Effector memory CD8-positive, alpha-beta T cell (primary cell): ENCODE data around the gene UBE2O.

Experiments used
- ATAC-seq: fragments of 150-1000 bp; cut with Tn5 transposase; replicated peaks from 2 replicates; pipeline ENCODE4 v1.10.0; 2021; ENCODE audit warnings: mild to moderate bottlenecking, moderate library complexity
- DNase-seq, 3 experiments: peaks; one replicate each; pipeline ENCODE4 v3.0.0; 2021
- H3K27ac Mint-ChIP-seq, 2 donors: one replicate each; pipeline ENCODE4 v1.8.0; 2022; ENCODE audit warnings: mild to moderate bottlenecking in 2 of 2, mixed read lengths in 2 of 2, moderate library complexity in 2 of 2
- H3K27me3 Mint-ChIP-seq, 2 donors: one replicate each; pipeline ENCODE4 v1.8.0; 2022; ENCODE audit warnings: mixed read lengths in 2 of 2
- H3K36me3 Mint-ChIP-seq: one replicate; pipeline ENCODE4 v1.8.0; 2022; ENCODE audit warnings: mild to moderate bottlenecking, moderate library complexity, mixed read lengths; ENCODE audit not compliant: insufficient read depth
- H3K4me1 Mint-ChIP-seq, 2 donors: one replicate each; pipeline ENCODE4 v1.8.0; 2022; ENCODE audit warnings: low read depth in 2 of 2, mixed read lengths in 2 of 2
- H3K4me3 Mint-ChIP-seq, 2 donors: one replicate each; pipeline ENCODE4 v1.8.0; 2022; ENCODE audit warnings: mild to moderate bottlenecking in 2 of 2, mixed read lengths in 2 of 2, moderate library complexity in 2 of 2
- H3K9me3 Mint-ChIP-seq, 2 donors: one replicate each; pipeline ENCODE4 v1.8.0; 2022; ENCODE audit warnings: mixed read lengths in 2 of 2

UBE2O gene

DNA sequence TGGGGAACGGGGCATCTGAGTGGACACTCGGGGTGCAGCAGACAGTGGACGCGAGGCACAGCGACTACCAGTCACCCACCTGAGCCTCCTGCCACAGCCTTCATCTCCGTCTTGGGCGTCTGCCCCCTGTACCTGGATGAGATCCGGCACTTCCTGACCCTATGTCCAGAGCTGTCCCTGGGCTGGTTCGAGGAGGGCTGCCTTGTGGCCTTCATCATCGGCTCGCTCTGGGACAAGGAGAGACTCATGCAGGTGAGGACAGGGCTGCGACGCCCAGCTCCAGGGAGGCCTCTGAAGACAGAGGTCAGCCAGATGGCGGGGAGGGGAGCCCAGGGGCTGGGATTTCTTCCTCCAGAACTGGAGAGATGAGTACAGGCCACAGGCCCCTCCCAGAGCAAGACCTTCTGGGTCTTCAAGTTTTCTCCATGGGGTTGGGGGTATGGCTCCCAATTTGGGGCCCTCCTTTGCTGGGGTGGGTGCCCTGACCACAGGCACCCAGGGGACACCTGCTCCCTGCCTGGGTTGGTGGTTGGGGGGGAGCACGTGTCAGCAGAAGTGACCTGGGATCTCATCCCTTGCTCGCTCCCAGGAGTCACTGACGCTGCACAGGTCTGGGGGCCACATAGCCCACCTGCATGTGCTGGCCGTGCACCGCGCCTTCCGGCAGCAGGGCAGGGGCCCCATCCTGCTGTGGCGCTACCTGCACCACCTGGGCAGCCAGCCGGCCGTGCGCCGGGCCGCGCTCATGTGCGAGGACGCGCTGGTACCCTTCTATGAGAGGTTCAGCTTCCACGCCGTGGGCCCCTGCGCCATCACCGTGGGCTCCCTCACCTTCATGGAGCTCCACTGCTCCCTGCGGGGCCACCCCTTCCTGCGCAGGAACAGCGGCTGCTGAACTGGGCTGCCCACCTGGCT is 16.4 kb upstream of the UBE2O start:
- Mint-ChIP-seq H3K36me3 (peaks cover 18% of the 10 kb centered on the region), H3K9me3 (no peaks in the 10 kb centered on the region), H3K27me3 (no peaks in the 10 kb centered on the region), H3K27ac (peak overlapping the region in 1 of 2 donors; percentile 53), H3K4me3 (no peak overlapping the region), H3K4me1 (peaks cover 7 to 13% of the 10 kb centered on the region in 2 donors)
- DNase-seq: no peak
- ATAC-seq: no peak

DNA sequence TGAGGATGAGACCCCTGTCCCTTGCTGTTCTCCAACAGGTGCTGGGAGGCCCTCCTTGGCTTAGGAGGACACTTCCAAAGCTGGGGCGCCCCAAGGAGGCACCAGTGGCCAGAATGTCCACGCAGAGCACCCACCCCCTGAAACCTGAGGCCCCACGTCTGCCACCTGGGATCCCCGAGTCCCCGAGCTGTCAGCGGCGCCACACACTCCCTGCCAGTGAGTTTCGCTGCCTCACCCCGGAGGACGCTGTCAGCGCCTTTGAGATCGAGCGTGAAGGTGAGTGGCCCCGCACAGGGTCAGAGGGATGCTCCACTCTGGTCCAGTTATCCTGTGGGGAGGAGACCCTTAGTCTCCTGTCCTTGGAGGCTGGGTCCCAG is 15.7 kb upstream of the UBE2O start:
- Mint-ChIP-seq H3K27me3 (no peaks in the 10 kb centered on the region), H3K36me3 (peaks cover 15% of the 10 kb centered on the region), H3K4me1 (peaks cover 7 to 13% of the 10 kb centered on the region in 2 donors), H3K27ac (peak overlapping the region in 1 of 2 donors; percentile 35), H3K4me3 (no peak overlapping the region), H3K9me3 (no peaks in the 10 kb centered on the region)
- no peak for ATAC-seq
- DNase-seq: no peak

DNA sequence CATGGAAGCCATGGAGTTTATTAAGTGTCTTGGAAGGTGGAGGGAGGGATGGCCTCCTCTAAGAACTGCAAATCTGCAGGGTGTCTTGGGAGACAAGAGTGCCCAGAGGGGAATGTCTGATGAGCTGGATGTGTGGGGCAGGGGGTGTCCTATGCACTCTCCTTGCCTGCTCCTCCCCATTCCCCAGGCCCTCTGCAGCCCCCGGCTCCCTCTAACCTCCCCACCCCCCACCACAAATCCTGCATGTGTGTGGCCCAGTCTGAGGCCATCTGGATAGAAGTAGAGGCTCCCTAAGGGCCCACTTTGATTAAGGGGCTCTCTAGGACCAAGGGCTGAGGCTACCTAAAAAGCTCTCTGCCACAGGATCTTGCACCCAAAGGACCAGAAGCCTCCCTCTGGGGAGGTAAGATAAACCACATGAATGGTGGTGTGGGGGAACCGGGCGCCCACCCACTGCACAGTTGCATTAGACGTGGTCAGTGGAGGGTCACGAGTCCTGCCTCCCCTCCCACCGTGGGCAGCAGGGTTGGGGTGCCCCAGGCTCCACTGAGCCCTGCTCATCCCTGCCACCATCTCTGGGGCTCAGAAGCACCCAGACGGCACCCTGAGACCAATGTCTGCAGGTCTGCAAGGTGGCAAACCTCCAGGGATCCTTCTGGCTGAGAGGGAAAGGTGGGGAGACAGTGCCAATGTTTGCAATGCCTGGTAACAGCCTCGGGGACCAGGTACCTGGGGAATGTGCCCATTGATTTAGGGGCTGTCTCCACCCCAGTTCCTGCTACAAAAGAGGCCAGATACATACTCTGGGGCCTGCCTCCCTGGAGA is 15.1 kb upstream of the UBE2O start:
- DNase-seq: no peak
- Mint-ChIP-seq H3K4me3 (no peak overlapping the region), H3K27me3 (no peaks in the 10 kb centered on the region), H3K36me3 (peaks cover 11% of the 10 kb centered on the region), H3K27ac (peak overlapping the region in 1 of 2 donors; percentile 35), H3K9me3 (no peaks in the 10 kb centered on the region), H3K4me1 (peaks cover 7 to 10% of the 10 kb centered on the region in 2 donors)
- ATAC-seq: no peak

DNA sequence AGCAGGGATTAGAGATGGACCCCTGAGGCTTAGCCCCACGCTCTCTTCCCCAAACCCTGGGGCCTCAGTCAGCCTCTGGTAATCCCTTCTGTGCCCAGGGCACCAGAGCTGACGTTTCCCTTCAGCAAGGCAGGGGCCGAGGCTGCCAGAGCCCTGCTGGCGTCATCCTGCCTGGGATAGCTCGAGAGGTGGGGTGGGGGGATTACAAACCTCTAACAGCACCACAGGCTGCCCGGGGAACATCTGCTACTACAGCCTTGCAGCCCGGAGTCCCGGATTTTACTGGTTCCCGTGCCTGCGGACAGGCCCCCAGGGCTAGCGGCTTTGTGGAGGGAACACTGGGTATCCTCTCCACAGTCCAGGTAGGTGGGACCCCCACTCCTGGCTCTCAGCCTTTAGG is 14.4 kb upstream of the UBE2O start, which contains the start of gene AANAT:
TSS of gene AANAT (plus strand) at position 238 of the 400 bp plus-strand sequence. CDS start 1,144 bp downstream, outside the sequence.
- H3K9me3 Mint-ChIP-seq: no peaks in the 10 kb centered on the region
- ATAC-seq (no peak), DNase-seq (no peak)
- peak within 1 kb of the TSS in 1 of 2 donors; percentile 70 for H3K27ac Mint-ChIP-seq
- H3K4me3 Mint-ChIP-seq: no peak within 1 kb of the TSS
- peaks cover 0 to 2% of the 10 kb centered on the region in 2 donors for H3K27me3 Mint-ChIP-seq
- peaks cover 6% of the 10 kb centered on the region for H3K36me3 Mint-ChIP-seq
- peaks cover 7 to 9% of the 10 kb centered on the region in 2 donors for H3K4me1 Mint-ChIP-seq

DNA sequence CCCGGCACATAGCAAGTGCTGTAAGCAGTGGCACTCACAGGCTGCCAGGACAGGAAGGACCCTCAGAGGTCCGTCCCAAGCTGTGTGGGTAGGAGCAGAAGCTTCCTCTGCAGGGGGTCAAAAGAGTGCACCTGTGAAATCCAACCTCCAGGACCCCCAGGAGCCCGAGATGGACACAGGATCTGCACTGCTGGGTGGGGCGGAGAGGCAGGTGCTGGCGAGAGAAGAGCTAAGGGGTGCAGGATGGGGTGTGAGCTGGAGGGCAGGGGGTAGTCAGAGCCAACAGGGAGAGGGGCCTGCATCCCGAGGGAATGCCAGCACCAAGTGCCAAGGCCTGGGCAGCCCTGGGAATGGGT is 13.8 kb upstream of the UBE2O start:
- H3K4me3 Mint-ChIP-seq: no peak overlapping the region
- H3K4me1 Mint-ChIP-seq: peaks cover 7 to 9% of the 10 kb centered on the region in 2 donors
- peak overlapping the region in 1 of 2 donors; percentile 70 for H3K27ac Mint-ChIP-seq
- H3K27me3 Mint-ChIP-seq: peaks cover 0 to 8% of the 10 kb centered on the region in 2 donors
- no peak for DNase-seq
- ATAC-seq: no peak
- H3K36me3 Mint-ChIP-seq: peaks cover 6% of the 10 kb centered on the region
- no peaks in the 10 kb centered on the region for H3K9me3 Mint-ChIP-seq

DNA sequence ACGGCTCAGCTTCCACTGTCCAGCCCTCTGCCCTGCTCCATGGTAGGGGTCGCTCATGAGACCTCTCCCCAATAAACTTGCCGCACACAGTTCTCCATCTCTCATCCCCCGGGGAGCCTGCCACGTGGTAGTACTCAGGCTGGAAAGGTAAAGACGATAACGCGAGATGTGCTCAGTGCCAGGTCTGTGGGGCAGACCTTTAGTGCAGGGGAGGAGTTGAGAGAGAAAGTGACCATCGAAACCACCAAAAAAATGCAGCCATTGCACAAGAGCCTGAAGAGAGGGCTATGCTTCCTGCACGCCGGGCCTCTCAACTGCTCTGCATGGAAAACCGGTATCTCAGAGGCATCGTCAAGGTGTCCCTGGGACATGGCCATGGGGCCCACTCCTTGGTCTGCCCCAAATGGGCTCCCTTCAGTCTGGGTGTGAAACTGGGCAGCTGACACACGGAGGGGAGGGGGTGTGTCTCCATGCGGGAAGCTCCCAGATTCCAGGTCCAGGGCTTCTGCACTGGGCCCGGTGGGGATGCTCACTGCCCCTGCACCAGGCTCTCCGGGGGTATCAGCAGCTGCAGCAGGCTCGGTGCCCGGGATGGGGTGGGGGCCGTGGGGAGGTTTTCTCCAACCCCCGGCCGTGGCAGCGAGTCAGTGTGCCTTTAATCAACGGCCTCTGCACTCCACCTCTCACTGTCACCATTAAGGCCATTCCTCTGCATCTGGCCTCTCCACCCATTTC is 9.8 kb upstream of the UBE2O start:
- H3K4me1 Mint-ChIP-seq: peaks cover 5 to 7% of the 10 kb centered on the region in 2 donors
- DNase-seq (no peak), ATAC-seq (no peak)
- peaks cover 3% of the 10 kb centered on the region for H3K36me3 Mint-ChIP-seq
- H3K9me3 Mint-ChIP-seq: no peaks in the 10 kb centered on the region
- peaks cover 0 to 13% of the 10 kb centered on the region in 2 donors for H3K27me3 Mint-ChIP-seq
- H3K27ac Mint-ChIP-seq: no peak overlapping the region
- H3K4me3 Mint-ChIP-seq: no peak overlapping the region

DNA sequence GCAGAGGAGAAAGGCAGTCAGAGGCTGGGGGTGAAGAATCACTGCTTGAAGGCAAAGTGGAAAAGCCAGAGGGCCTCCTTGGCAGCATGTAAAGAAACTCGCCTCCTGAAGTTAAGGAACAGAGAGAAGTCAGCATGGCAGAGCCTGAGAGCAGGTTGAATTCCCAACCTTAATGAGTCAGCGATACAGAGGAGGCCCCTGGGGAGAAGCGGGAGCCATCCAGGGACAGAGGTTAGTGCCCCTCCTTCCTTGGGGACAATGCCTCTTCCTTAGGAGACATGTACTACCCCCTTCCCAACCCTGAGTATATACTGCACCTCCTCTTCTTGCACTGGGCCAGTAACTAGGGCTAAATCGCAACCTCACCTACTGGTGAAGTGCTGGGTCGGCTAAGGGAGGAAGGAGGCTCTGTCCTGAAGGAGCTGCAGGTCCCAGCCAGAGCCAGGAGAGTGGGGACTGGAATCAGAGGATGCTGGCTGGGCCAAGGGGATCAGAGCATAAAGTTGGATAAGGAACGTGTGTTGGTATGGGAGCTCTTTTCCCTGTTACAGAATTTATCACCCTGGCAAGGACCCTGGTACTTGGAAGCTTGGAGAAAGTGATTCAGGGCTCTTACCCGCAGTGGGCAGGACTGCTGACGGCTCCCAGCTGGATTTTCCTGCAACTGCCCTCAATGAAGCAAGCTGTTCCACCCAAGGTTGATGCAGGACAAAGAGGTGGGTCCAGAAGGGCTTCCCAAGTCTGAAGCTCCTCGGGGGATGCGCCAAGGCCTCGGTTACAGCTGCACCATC is 9.0 kb upstream of the UBE2O start:
- Mint-ChIP-seq H3K36me3 (peaks cover 3% of the 10 kb centered on the region), H3K27ac (no peak overlapping the region), H3K4me3 (no peak overlapping the region), H3K27me3 (peaks cover 0 to 13% of the 10 kb centered on the region in 2 donors), H3K4me1 (peaks cover 5 to 7% of the 10 kb centered on the region in 2 donors), H3K9me3 (no peaks in the 10 kb centered on the region)
- no peak for ATAC-seq
- no peak for DNase-seq

DNA sequence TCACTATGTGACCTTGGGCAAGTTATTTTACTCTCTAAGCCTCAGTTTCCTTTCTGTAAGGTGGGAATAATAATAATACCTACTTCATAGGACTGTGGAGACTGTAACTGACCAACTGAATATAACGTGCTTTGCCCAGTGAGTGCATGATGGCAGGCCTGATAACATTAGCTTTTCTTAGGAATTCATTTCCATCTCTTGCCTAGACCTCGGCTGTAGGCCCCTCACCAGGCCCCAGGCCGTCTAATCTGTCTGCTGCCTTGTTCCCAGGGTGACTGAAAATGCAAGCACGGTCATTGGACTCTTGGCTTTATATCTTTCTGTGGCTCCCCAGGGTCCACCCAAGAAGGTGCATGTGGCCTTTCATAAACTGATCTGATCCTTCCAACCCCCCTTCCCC is 6.7 kb upstream of the UBE2O start:
- H3K4me3 Mint-ChIP-seq: no peak overlapping the region
- peaks cover 0 to 13% of the 10 kb centered on the region in 2 donors for H3K27me3 Mint-ChIP-seq
- H3K4me1 Mint-ChIP-seq: no peaks in the 10 kb centered on the region
- no peak overlapping the region for H3K27ac Mint-ChIP-seq
- H3K36me3 Mint-ChIP-seq: peaks cover 3% of the 10 kb centered on the region
- DNase-seq (no peak), ATAC-seq (no peak)
- H3K9me3 Mint-ChIP-seq: no peaks in the 10 kb centered on the region

DNA sequence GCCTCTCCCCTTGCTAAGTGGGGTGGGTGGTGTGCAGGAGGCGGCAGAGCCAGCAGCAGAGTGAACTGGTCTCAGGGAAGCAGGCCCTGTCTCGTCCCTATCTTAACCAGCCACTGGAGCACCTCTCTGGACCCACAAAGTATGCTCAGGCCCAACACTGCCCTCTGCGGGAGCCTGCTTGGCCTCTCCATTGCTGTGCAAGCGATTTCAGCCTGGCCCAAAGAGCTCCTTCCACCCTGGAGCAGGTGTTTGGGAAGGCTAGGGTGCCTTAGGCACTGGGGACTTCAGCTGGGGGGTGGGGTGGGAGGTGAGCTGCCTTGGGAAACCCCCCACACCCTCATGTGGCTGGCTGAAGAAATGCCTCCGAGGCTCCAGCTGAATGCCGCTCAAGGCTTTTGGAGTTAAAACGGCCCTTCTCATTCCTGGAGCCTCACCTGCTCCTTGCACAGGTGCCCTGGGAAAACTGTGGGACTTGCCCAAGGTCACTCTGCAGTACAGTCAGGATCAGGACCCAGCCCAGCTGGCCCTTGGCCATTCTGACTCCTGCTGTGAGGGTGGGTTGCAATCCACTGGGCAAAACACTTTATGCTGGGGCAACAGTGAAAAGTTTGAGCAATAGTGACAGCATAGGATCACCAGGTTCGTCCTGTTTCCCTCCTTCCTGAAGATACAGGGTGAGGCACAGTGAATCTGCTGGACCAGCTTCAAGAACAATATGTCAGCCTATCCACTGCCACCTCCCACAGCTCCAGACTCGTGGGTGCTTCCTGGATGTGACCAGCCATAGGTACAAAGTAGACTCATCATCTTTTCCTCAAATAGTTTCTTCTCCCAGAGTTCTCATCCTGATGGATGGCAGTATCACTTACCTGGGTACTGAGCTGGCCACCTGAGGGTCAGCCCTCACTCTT is 5.9 kb upstream of the UBE2O start:
- H3K9me3 Mint-ChIP-seq: no peaks in the 10 kb centered on the region
- H3K4me3 Mint-ChIP-seq: no peak overlapping the region
- no peak for ATAC-seq

DNA sequence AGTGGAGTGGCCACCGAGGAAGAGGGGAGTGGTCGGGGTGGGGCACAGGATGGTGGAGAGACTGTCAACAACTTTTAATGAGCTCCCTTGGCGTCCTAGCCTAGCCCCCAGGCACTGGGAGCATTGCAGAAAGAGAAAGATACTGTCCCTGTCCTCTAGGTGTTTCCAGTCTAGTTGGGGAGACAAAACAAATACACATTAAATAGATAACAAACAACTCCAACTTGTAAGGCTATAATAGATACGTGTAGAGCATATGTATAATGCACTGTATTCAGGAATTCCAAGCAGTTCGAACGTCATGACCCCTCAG is 435 bp upstream of the UBE2O start:
- Mint-ChIP-seq H3K27ac (peak overlapping the region; percentile 85 to 94), H3K4me1 (peaks cover 23 to 34% of the 10 kb centered on the region in 2 donors), H3K9me3 (no peaks in the 10 kb centered on the region), H3K36me3 (peaks cover 10% of the 10 kb centered on the region), H3K4me3 (peak overlapping the region; percentile 85 to 88), H3K27me3 (no peaks in the 10 kb centered on the region)
- ATAC-seq (no peak), DNase-seq (no peak)

More for the DNA sequence above, 5.9 kb upstream of the UBE2O start:
- peaks cover 3% of the 10 kb centered on the region for H3K36me3 Mint-ChIP-seq
- no peaks in the 10 kb centered on the region for H3K4me1 Mint-ChIP-seq
- peaks cover 0 to 13% of the 10 kb centered on the region in 2 donors for H3K27me3 Mint-ChIP-seq
- no peak overlapping the region for H3K27ac Mint-ChIP-seq
- no peak for DNase-seq

DNA sequence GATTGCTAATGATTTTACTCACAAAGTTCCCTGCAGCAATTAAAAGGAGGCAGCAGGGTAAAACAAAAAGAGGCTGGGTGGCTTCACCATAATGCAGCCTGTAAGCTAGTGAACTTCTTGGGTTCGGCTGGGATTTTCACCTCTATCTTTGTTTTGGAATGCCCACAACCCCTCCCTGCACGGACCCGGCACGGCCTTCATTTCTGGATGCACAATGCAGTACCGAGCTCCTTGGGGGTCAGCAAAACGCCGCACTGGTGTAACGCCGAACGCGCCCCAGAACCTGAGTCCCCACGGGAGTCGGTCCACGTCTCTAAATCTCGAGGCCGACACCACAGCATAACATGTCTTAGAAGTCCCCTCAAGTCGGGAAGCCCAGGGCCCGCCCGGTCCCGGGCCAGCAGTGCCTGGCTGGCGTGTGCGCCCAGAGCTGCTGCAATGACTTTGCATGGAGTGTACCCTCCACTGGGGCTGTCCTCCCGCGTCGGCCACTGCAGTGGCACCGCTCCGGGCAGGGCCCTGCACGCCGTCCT is 759 bp downstream of the UBE2O start:
- Mint-ChIP-seq H3K27ac (peak overlapping the region; percentile 51 to 52), H3K9me3 (no peaks in the 10 kb centered on the region), H3K4me1 (peaks cover 31 to 42% of the 10 kb centered on the region in 2 donors), H3K4me3 (peak overlapping the region; percentile 85 to 88), H3K27me3 (no peaks in the 10 kb centered on the region), H3K36me3 (peaks cover 10% of the 10 kb centered on the region)
- no peak for DNase-seq
- ATAC-seq: peak; percentile 20

DNA sequence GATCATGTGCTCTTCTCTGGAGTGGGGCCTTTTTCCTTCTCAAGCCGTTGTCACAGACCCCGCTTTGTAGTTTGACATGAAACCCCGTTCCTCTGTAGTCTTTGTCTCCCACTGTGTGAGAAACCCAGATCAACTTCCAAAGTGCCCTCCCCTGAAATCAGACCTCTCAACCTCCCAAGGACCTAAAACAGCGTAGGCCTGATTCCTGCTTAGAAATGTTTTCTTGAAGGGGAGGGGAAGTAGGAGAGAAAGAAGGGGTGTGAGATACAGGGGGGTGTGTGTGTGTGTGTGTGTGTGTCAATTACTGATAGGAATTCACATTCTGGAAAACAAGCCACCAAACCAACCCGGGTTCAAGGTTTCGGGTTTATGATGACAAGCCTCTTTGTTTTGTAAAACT is 1.4 kb downstream of the UBE2O start:
- peak overlapping the region in 1 of 2 donors; percentile 52 for H3K27ac Mint-ChIP-seq
- no peaks in the 10 kb centered on the region for H3K27me3 Mint-ChIP-seq
- H3K4me1 Mint-ChIP-seq: peaks cover 35 to 42% of the 10 kb centered on the region in 2 donors
- H3K4me3 Mint-ChIP-seq: peak overlapping the region; percentile 85 to 88
- peaks cover 10% of the 10 kb centered on the region for H3K36me3 Mint-ChIP-seq
- H3K9me3 Mint-ChIP-seq: no peaks in the 10 kb centered on the region
- no peak for ATAC-seq
- no peak for DNase-seq
